Ectodermal cell (in vitro differentiated cells): ENCODE measurements around the gene PSIP1. TPM values are rescaled to one million over a fixed set of nuclear protein-coding genes. Genes with fewer than 3 reads are reported as not detected.
A peak's percentile ranks its signal among the peaks of the same experiment; 100 is the strongest.

Source experiments
- H3K27ac ChIP-seq: 2 replicates; pipeline ENCODE4 v1.7.0; 2013; ENCODE audit warnings: mild to moderate bottlenecking, low read depth, low read length; ENCODE audit not compliant: insufficient read depth, poor library complexity, severe bottlenecking
- H3K27me3 ChIP-seq: 2 replicates; pipeline ENCODE4 v1.7.0; 2013; ENCODE audit warnings: mild to moderate bottlenecking, low read length; ENCODE audit not compliant: insufficient read depth, control insufficient read depth, poor library complexity, severe bottlenecking
- H3K36me3 ChIP-seq: one replicate; pipeline ENCODE4 v1.7.0; 2013; ENCODE audit warnings: low read length; ENCODE audit not compliant: control insufficient read depth, insufficient read depth
- H3K4me1 ChIP-seq: one replicate; pipeline ENCODE4 v1.7.0; 2013; ENCODE audit warnings: low read length; ENCODE audit not compliant: control insufficient read depth, insufficient read depth
- H3K4me3 ChIP-seq: 2 replicates; pipeline ENCODE4 v1.7.0; 2013; ENCODE audit warnings: low read depth, low read length, control low read depth; ENCODE audit not compliant: insufficient read depth
- H3K9me3 ChIP-seq: 2 replicates; pipeline ENCODE4 v1.7.0; 2013; ENCODE audit warnings: mild to moderate bottlenecking, low read length, moderate library complexity; ENCODE audit not compliant: control insufficient read depth
- WGBS, 2 experiments: methylation state at CpG; one replicate each; pipeline ENCODE4 v1.1.7; 2013; ENCODE audit warnings: missing lambda C conversion rate in 2 of 2; 5-methylcytosine and 5-hydroxymethylcytosine counted together
- polyA plus RNA-seq, 4 experiments: library from polyadenylated mRNA; stranded (reverse); fragments of 50-300 nt; gene quantifications; one replicate each; pipeline ENCODE4 v1.2.3, GENCODE V29; 2013

Gene PSIP1
- 311 TPM for polyA plus RNA-seq (2013, experiment 1 of 4)
- polyA plus RNA-seq (2013, experiment 2 of 4) = 303 TPM
- 269 TPM for polyA plus RNA-seq (2013, experiment 3 of 4)
- polyA plus RNA-seq (2013, experiment 4 of 4) = 297 TPM

- peaks cover 15% of the 10 kb centered on the region for H3K4me1 ChIP-seq
- WGBS, 2 experiments = 0 to 1% methylated on average over 72 of the region's 72 CpGs
- H3K27ac ChIP-seq = peak within 1 kb of the TSS; percentile 100
- H3K9me3 ChIP-seq = no peaks in the 10 kb centered on the region
- no peaks in the 10 kb centered on the region for H3K27me3 ChIP-seq
- peak within 1 kb of the TSS; percentile 96 for H3K4me3 ChIP-seq
- peaks cover 11% of the 10 kb centered on the region for H3K36me3 ChIP-seq
Measured at GRCh38 chr9:15510789-15511575, at the start of gene PSIP1. Gene PSIP1 (minus strand): TSS chr9:15510970. CDS start chr9:15510188, 782 bp downstream.

- WGBS, 2 experiments = 2% methylated on average over 12 of the region's 13 CpGs
- no peaks in the 10 kb centered on the region for H3K36me3 ChIP-seq
- peak overlapping the region; percentile 80 for H3K4me3 ChIP-seq
- no peaks in the 10 kb centered on the region for H3K27me3 ChIP-seq
- H3K9me3 ChIP-seq = no peaks in the 10 kb centered on the region
- no peaks in the 10 kb centered on the region for H3K4me1 ChIP-seq
- H3K27ac ChIP-seq = peak overlapping the region; percentile 97
Measured at GRCh38 chr9:15553528-15553898, 42.7 kb upstream of the PSIP1 start.

GRCh38 chr9:15552636-15553527 is 42.1 kb upstream of the PSIP1 start, which contains the start of gene CCDC171:
Gene CCDC171 (plus strand): TSS chr9:15553043. CDS start chr9:15564089, 11,046 bp downstream.
- WGBS, 2 experiments = 0 to 1% methylated on average over 65 of the region's 65 CpGs
- Histone ChIP-seq H3K27me3 (no peaks in the 10 kb centered on the region), H3K27ac (peak within 1 kb of the TSS; percentile 97), H3K4me1 (no peaks in the 10 kb centered on the region), H3K9me3 (no peaks in the 10 kb centered on the region), H3K4me3 (peak within 1 kb of the TSS; percentile 80), H3K36me3 (no peaks in the 10 kb centered on the region)

GRCh38 chr9:15549611-15550010 is 38.8 kb upstream of the PSIP1 start:
- no peaks in the 10 kb centered on the region for H3K36me3 ChIP-seq
- no peaks in the 10 kb centered on the region for H3K9me3 ChIP-seq
- no peaks in the 10 kb centered on the region for H3K4me1 ChIP-seq
- H3K27ac ChIP-seq = no peak overlapping the region
- no peak overlapping the region for H3K4me3 ChIP-seq
- WGBS, 2 experiments = 90 to 94% methylated on average over 2 of the region's 2 CpGs
- no peaks in the 10 kb centered on the region for H3K27me3 ChIP-seq

- WGBS, 2 experiments = 95 to 98% methylated on average over 4 of the region's 4 CpGs
- Histone ChIP-seq H3K4me3 (no peak overlapping the region), H3K27ac (no peak overlapping the region), H3K36me3 (no peaks in the 10 kb centered on the region), H3K9me3 (no peaks in the 10 kb centered on the region), H3K27me3 (no peaks in the 10 kb centered on the region), H3K4me1 (no peaks in the 10 kb centered on the region)
Measured at GRCh38 chr9:15543047-15543813, 32.5 kb upstream of the PSIP1 start.

- Histone ChIP-seq H3K27me3 (no peaks in the 10 kb centered on the region), H3K9me3 (no peaks in the 10 kb centered on the region), H3K36me3 (no peaks in the 10 kb centered on the region), H3K27ac (no peak overlapping the region), H3K4me3 (no peak overlapping the region), H3K4me1 (no peaks in the 10 kb centered on the region)
- WGBS, 2 experiments = 88 to 94% methylated on average over 2 of the region's 2 CpGs
Measured at GRCh38 chr9:15542624-15543023, 31.9 kb upstream of the PSIP1 start.

GRCh38 chr9:15541872-15542271 is 31.1 kb upstream of the PSIP1 start:
- Histone ChIP-seq H3K4me1 (no peaks in the 10 kb centered on the region), H3K27ac (no peak overlapping the region), H3K36me3 (no peaks in the 10 kb centered on the region), H3K4me3 (no peak overlapping the region), H3K27me3 (no peaks in the 10 kb centered on the region), H3K9me3 (no peaks in the 10 kb centered on the region)
- WGBS, 2 experiments = 88 to 90% methylated on average over 2 of the region's 2 CpGs

GRCh38 chr9:15531380-15531779 is 20.6 kb upstream of the PSIP1 start:
- no peaks in the 10 kb centered on the region for H3K9me3 ChIP-seq

GRCh38 chr9:15529566-15530324 is 19.0 kb upstream of the PSIP1 start:
- H3K4me3 ChIP-seq = no peak overlapping the region
- WGBS, 2 experiments = 95 to 97% methylated on average over 4 of the region's 4 CpGs
- H3K27ac ChIP-seq = no peak overlapping the region
- no peaks in the 10 kb centered on the region for H3K36me3 ChIP-seq
- H3K9me3 ChIP-seq = no peaks in the 10 kb centered on the region
- H3K4me1 ChIP-seq = no peaks in the 10 kb centered on the region
- H3K27me3 ChIP-seq = no peaks in the 10 kb centered on the region

More at GRCh38 chr9:15531380-15531779, 20.6 kb upstream of the PSIP1 start:
- Histone ChIP-seq H3K4me1 (no peaks in the 10 kb centered on the region), H3K27me3 (no peaks in the 10 kb centered on the region), H3K36me3 (no peaks in the 10 kb centered on the region), H3K27ac (no peak overlapping the region), H3K4me3 (no peak overlapping the region)
- 88 to 92% methylated on average over 1 of the region's 1 CpG for WGBS, 2 experiments
